Measurements from ENCODE around the gene MAP2K7. TPM values are rescaled to one million over a fixed set of nuclear protein-coding genes. Genes with fewer than 3 reads are reported as not detected.

The MAP2K7 gene
- total and polyA plus RNA-seq, 11 donors: 11.6 to 35.5 (median 23.5) TPM

GRCh38 chr19:7905859-7906258, 2.2 kb downstream of the MAP2K7 start:
- no peak for ATAC-seq
- intact Hi-C loops (cut with DNase I): loop anchor here in 2 of 10 donors (2.0 to 10.0 kb wide), 3 partner anchors 13 to 251 kb away; no protein-coding TSS in a partner anchor
- no peak for TF ChIP-seq POLR2A (IDR thresholded peaks at IDR 0.05)
- no peak for TF ChIP-seq CTCF (IDR thresholded peaks at IDR 0.05)
- WGBS, 4 donors: 85 to 90% (median 88%) methylated on average over 8 to 10 of the region's 10 CpGs
- H3K27ac ChIP-seq: no peak overlapping the region
- peaks cover 0 to 61% (median 36%) of the 10 kb centered on the region in 12 donors for H3K4me1 ChIP-seq
- no peaks in the 10 kb centered on the region for H3K27me3 ChIP-seq
- H3K36me3 ChIP-seq: peaks cover 6 to 32% (median 12%) of the 10 kb centered on the region in 9 donors
- H3K9me3 ChIP-seq: no peaks in the 10 kb centered on the region
- H3K4me3 ChIP-seq: peak overlapping the region in 1 of 12 donors; percentile 92
- DNase-seq: peak in 1 of 5 donors; percentile 20

- Histone ChIP-seq H3K4me1 (peaks cover 0 to 61% (median 36%) of the 10 kb centered on the region in 12 donors), H3K36me3 (peaks cover 12 to 44% (median 24%) of the 10 kb centered on the region in 9 donors), H3K27ac (no peak overlapping the region), H3K9me3 (no peaks in the 10 kb centered on the region), H3K27me3 (no peaks in the 10 kb centered on the region), H3K4me3 (no peak overlapping the region)
- intact Hi-C loops (cut with DNase I): loop anchor here in 2 of 10 donors (10.0 kb wide), 2 partner anchors 52 to 252 kb away; no protein-coding TSS in a partner anchor
- TF ChIP-seq POLR2A (IDR thresholded peaks at IDR 0.05) (no peak), CTCF (IDR thresholded peaks at IDR 0.05) (no peak)
- ATAC-seq (no peak), DNase-seq (no peak)
- 93 to 95% (median 94%) methylated on average over 19 of the region's 19 CpGs for whole genome bisulfite sequencing, 4 donors
Observed at GRCh38 chr19:7907122-7907521, 3.4 kb downstream of the MAP2K7 start.

DNA sequence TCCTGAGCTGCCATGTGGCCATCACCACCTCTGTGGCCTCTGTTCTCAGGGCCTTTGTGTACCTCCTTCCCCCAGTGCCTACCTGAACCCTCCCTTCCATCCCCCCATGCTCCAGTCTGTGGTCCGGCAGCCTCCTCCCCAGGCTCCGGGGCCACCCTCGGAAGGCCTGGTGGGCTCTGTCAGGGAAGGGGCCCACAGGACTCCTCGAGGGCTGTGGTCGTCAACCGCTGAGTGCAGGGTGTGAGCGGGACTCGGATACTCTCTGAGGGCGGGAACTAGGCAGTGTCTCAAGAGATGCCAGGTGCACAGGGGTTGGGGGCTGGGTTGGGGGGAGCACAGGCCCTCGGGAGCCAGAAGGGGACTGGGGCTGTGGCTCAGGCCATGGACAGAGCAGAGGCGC, 3.9 kb downstream of the MAP2K7 start:
- Histone ChIP-seq H3K36me3 (peaks cover 12 to 48% (median 28%) of the 10 kb centered on the region in 9 donors), H3K27ac (peak overlapping the region in 1 of 12 donors; percentile 40), H3K9me3 (no peaks in the 10 kb centered on the region), H3K4me3 (no peak overlapping the region), H3K4me1 (peaks cover 0 to 60% (median 36%) of the 10 kb centered on the region in 12 donors), H3K27me3 (no peaks in the 10 kb centered on the region)
- DNase-seq (no peak), ATAC-seq (no peak)
- 88 to 92% (median 90%) methylated on average over 11 of the region's 11 CpGs for WGBS, 4 donors
- TF ChIP-seq POLR2A (IDR thresholded peaks at IDR 0.05): no peak
- no peak for TF ChIP-seq CTCF (IDR thresholded peaks at IDR 0.05)
- intact Hi-C loops (cut with DNase I): loop anchor here in 2 of 10 donors (10.0 kb wide), 2 partner anchors 53 to 253 kb away; no protein-coding TSS in a partner anchor

DNA sequence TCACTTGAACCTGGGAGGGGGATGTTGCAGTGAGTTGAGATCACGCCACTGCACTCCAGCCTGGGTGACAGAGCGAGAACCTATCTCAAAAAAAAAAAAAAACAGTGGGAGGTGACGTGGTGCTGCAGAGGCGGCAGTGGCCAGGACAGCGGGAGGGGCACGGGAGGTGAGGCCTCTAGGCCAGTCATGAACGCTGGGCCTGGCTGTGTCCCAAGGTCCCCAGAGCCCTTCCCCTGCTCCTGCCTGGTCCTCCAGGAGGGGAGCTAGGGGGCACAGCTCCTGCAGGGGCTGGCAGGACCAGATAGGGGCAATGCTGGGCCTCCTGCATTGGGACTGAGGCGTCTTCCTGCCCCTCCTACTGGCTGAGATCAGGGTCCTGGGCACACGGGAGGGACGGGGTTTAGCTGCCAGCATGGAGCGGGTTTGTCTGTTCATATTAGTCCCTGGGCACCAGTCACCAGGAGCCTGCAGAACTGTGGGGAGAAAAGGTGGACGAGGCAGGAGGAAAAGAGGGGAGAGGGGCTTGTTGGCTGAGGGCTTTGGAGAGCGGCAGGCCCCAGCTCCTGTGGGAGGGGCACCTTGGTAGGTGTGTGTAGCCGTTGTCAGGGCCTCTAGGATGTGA, 4.5 kb downstream of the MAP2K7 start:
- 60 to 70% (median 65%) methylated on average over 14 of the region's 14 CpGs for WGBS, 4 donors
- Histone ChIP-seq H3K9me3 (no peaks in the 10 kb centered on the region), H3K4me3 (no peak overlapping the region), H3K36me3 (peaks cover 12 to 54% (median 32%) of the 10 kb centered on the region in 9 donors), H3K4me1 (peaks cover 0 to 53% (median 30%) of the 10 kb centered on the region in 12 donors), H3K27ac (peak overlapping the region in 1 of 12 donors; percentile 40), H3K27me3 (no peaks in the 10 kb centered on the region)
- TF ChIP-seq POLR2A (IDR thresholded peaks at IDR 0.05) (no peak), CTCF (IDR thresholded peaks at IDR 0.05) (no peak)
- no peak for ATAC-seq
- no peak for DNase-seq
- intact Hi-C loops (cut with DNase I): loop anchor here in 2 of 10 donors (10.0 kb wide), 2 partner anchors 53 to 253 kb away; no protein-coding TSS in a partner anchor
